B cell (primary cell): ENCODE results near the gene CARNS1. TPM values are rescaled to one million over a fixed set of nuclear protein-coding genes. Genes with fewer than 3 reads are reported as not detected.

Experiments used
- ATAC-seq: fragments of 200-7000 bp; cut with Tn5 transposase; one replicate; pipeline ENCODE4 v1.10.0; 2021; ENCODE audit warnings: low read depth, mild to moderate bottlenecking, moderate number of reproducible peaks, moderate library complexity
- CTCF ChIA-PET: fragments of 350-600 bp; sonication (Branson Sonifier 250); formaldehyde crosslinking; loops from one replicate; lab custom pipeline; 2021; ENCODE audit warnings: antibody characterized with exemption, inconsistent platforms; lab: Charles Lee
- POLR2A ChIA-PET: fragments of 350-600 bp; sonication (Branson Sonifier 250); formaldehyde crosslinking; loops from one replicate; lab custom pipeline; 2021; ENCODE audit warnings: antibody characterized with exemption; lab: Charles Lee
- DNase-seq: peaks from one replicate; pipeline ENCODE4 v3.0.0; 2013
- H2AFZ ChIP-seq: 2 replicates; pipeline ENCODE4 v1.6.1; 2012; ENCODE audit warnings: mild to moderate bottlenecking, low read depth, low read length; ENCODE audit not compliant: insufficient read depth, poor library complexity, severe bottlenecking
- H3K27ac ChIP-seq, 2 donors: 1 replicate in 1 of 2; 2 replicates in 1 of 2; pipeline ENCODE4 v1.5.1; 2012 to 2013; ENCODE audit warnings: low read length in 2 of 2, mild to moderate bottlenecking in 2 of 2, moderate library complexity in 1 of 2
- H3K27me3 ChIP-seq, 4 experiments: fragments of 200-600 bp in 1 of 4; sonication (generic) in 1 of 4; replicated peaks in 1 of 4; 1 replicate in 2 of 4; 2 replicates in 2 of 4; pipeline versions ENCODE4 v1.6.1 to v1.7.0; 2013 to 2016; ENCODE audit warnings: low read length in 3 of 4, mild to moderate bottlenecking in 2 of 4, mixed read lengths in 1 of 4, moderate library complexity in 1 of 4; ENCODE audit not compliant: insufficient read depth in 4 of 4, control insufficient read depth in 3 of 4; ENCODE audit errors: control extremely low read depth in 1 of 4
- H3K36me3 ChIP-seq, 2 experiments: replicated peaks in 1 of 2; 1 replicate in 1 of 2; 2 replicates in 1 of 2; pipeline versions ENCODE4 v1.6.1 to v1.7.1; 2013; ENCODE audit warnings: low read length in 1 of 2; ENCODE audit not compliant: insufficient read depth in 2 of 2, control insufficient read depth in 1 of 2; ENCODE audit errors: control extremely low read depth in 1 of 2, extremely low read depth in 1 of 2
- H3K4me1 ChIP-seq, 2 donors: fragments of 200-600 bp in 1 of 2; sonication (generic) in 1 of 2; 1 replicate in 1 of 2; 2 replicates in 1 of 2; pipeline versions ENCODE4 v1.5.1 to v1.6.1; 2013 to 2017; ENCODE audit warnings: low read length in 2 of 2; ENCODE audit not compliant: control insufficient read depth in 2 of 2, insufficient read depth in 2 of 2
- H3K4me2 ChIP-seq: replicated peaks from 2 replicates; pipeline ENCODE3; 2012; ENCODE audit warnings: mild to moderate bottlenecking, low read depth, low read length; ENCODE audit not compliant: poor library complexity, severe bottlenecking
- H3K4me3 ChIP-seq, 5 experiments: fragments of 200-600 bp in 1 of 5; sonication (generic) in 1 of 5; 1 replicate in 3 of 5; 2 replicates in 2 of 5; pipeline versions ENCODE4 v1.5.1 to v1.7.0; 2011 to 2016; ENCODE audit warnings: low read length in 4 of 5, mild to moderate bottlenecking in 4 of 5, low read depth in 2 of 5, control low read depth in 1 of 5, moderate library complexity in 1 of 5; ENCODE audit not compliant: insufficient read depth in 1 of 5; ENCODE audit errors: control extremely low read depth in 1 of 5, extremely low read depth in 1 of 5
- H3K79me2 ChIP-seq: fragments of 200-600 bp; sonication (generic); one replicate; pipeline ENCODE4 v1.6.0; 2016; ENCODE audit warnings: low read length; ENCODE audit not compliant: control insufficient read depth, insufficient read depth
- H3K9ac ChIP-seq: fragments of 200-600 bp; sonication (generic); 2 replicates; pipeline ENCODE4 v1.6.1; 2017; ENCODE audit warnings: mild to moderate bottlenecking, low read length, moderate library complexity
- H3K9me3 ChIP-seq, 3 donors: one replicate each; pipeline versions ENCODE4 v1.6.1 to v1.7.1; 2013; ENCODE audit warnings: low read length in 2 of 3; ENCODE audit not compliant: control insufficient read depth in 2 of 3, insufficient read depth in 1 of 3; ENCODE audit errors: control extremely low read depth in 1 of 3
- H4K20me1 ChIP-seq: 2 replicates; pipeline ENCODE4 v1.6.0; 2012; ENCODE audit warnings: mild to moderate bottlenecking, low read length; ENCODE audit not compliant: insufficient read depth, control insufficient read depth, poor library complexity, severe bottlenecking
- H3K27ac Mint-ChIP-seq: one replicate; pipeline ENCODE4 v1.8.0; 2021; ENCODE audit warnings: mixed read lengths
- H3K27me3 Mint-ChIP-seq: one replicate; pipeline ENCODE4 v1.8.0; 2021; ENCODE audit warnings: mixed read lengths
- H3K4me1 Mint-ChIP-seq: one replicate; pipeline ENCODE4 v1.8.0; 2021; ENCODE audit warnings: mixed read lengths
- H3K4me3 Mint-ChIP-seq: one replicate; pipeline ENCODE4 v1.8.0; 2021; ENCODE audit warnings: mixed read lengths
- H3K9me3 Mint-ChIP-seq: one replicate; pipeline ENCODE4 v1.8.0; 2022; ENCODE audit warnings: mixed read lengths; ENCODE audit not compliant: insufficient read depth
- EZH2 ChIP-seq: IDR thresholded peaks from 2 replicates; pipeline ENCODE4 v1.6.1; 2012; ENCODE audit warnings: borderline replicate concordance, low read depth, mild to moderate bottlenecking, moderate library complexity, low read length; ENCODE audit not compliant: insufficient read depth, poor library complexity, severe bottlenecking
- WGBS: methylation state at CpG from one replicate; pipeline ENCODE4 v1.1.5; 2013; ENCODE audit warnings: missing lambda C conversion rate; ENCODE audit not compliant: insufficient coverage; 5-methylcytosine and 5-hydroxymethylcytosine counted together
- intact Hi-C: fragments of 100-400 bp; cut with micrococcal nuclease; formaldehyde crosslinking; loops from one replicate; pipeline ENCODE4 v1.10.0; 2022
- polyA plus RNA-seq: library from polyadenylated mRNA; depleted of rRNA; stranded (reverse); fragments of >200 nt; gene quantifications from 2 replicates; pipeline ENCODE4 v1.2.3, GENCODE V29; 2012
- total RNA-seq, 2 donors: library from RNA; stranded (reverse); fragments of 120-200 nt in 1 of 2; gene quantifications; 1 replicate in 1 of 2; 2 replicates in 1 of 2; pipeline versions ENCODE4 v1.2.3 to v1.2.4, GENCODE V29; 2013 to 2022
- TF ChIP-seq, protein P1 (sequence below): fragments of 200-600 bp; IDR thresholded peaks from one replicate; pipeline ENCODE4 v1.8.0; 2022; ENCODE audit warnings: antibody characterized with exemption, mild to moderate bottlenecking

Gene CARNS1
- total and polyA plus RNA-seq, 2 donors (not counting 1 experiment from before 2014, with no cell fraction given) = 24.1 to 41.1 TPM

DNA sequence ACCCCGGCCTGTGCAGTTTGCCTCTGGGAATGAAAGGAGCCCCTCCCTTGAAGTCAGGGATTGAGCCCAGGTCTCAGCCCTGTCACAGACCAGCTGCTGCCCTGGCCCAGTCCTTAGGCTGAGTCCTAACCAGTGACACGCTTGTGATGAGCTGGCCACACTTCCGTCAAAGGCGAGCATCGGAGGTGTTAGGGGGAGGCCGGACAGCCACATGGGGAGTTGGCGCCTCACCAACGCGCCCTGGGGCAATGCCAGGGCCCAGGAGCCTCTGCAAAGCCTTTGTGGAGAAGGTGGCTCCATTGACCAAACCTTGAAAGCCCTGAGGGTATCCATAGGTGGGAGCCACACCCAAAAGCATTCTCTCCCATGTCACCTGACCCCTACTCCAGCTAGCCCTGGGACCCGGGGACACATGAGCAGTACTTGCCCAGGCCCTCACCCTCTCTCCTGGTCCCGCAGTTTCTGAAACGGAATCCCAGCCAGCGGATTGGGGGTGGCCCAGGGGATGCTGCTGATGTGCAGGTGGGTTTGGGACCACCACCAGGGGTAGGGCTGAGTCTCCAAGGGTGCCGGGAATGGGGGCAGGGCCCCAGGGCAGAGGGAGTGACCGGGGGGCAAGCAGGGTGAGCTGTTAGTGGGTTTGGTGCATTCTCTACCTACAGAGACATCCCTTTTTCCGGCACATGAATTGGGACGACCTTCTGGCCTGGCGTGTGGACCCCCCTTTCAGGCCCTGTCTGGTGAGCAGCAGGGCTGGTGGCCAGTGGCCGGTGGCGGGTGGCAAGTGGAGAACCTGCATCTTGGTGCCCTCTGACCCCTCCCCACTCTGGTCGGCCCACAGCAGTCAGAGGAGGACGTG, 18.3 kb downstream of the CARNS1 start:
- intact Hi-C loops = no loop called here
- Histone ChIP-seq H3K9ac (peak overlapping the region; percentile 82), H3K27ac (peak overlapping the region; percentile 12 to 88), H3K4me1 (peaks cover 46 to 79% of the 10 kb centered on the region in 2 donors), H2AFZ (no peak overlapping the region), H4K20me1 (peaks cover 93% of the 10 kb centered on the region), H3K9me3 (peaks cover 0 to 3% (median 0%) of the 10 kb centered on the region in 3 donors), H3K36me3 (peaks cover 0 to 56% of the 10 kb centered on the region in 2 experiments), H3K27me3 (no peaks in the 10 kb centered on the region), H3K4me3 (no peak overlapping the region), H3K79me2 (peaks cover 88% of the 10 kb centered on the region), H3K4me2 (peak overlapping the region; percentile 99)
- Mint-ChIP-seq H3K27me3 (no peaks in the 10 kb centered on the region), H3K4me3 (peak overlapping the region; percentile 65), H3K27ac (peak overlapping the region; percentile 83), H3K4me1 (peaks cover 74% of the 10 kb centered on the region), H3K9me3 (no peaks in the 10 kb centered on the region)
- no peak for TF ChIP-seq EZH2
- TF ChIP-seq, protein P1, sequence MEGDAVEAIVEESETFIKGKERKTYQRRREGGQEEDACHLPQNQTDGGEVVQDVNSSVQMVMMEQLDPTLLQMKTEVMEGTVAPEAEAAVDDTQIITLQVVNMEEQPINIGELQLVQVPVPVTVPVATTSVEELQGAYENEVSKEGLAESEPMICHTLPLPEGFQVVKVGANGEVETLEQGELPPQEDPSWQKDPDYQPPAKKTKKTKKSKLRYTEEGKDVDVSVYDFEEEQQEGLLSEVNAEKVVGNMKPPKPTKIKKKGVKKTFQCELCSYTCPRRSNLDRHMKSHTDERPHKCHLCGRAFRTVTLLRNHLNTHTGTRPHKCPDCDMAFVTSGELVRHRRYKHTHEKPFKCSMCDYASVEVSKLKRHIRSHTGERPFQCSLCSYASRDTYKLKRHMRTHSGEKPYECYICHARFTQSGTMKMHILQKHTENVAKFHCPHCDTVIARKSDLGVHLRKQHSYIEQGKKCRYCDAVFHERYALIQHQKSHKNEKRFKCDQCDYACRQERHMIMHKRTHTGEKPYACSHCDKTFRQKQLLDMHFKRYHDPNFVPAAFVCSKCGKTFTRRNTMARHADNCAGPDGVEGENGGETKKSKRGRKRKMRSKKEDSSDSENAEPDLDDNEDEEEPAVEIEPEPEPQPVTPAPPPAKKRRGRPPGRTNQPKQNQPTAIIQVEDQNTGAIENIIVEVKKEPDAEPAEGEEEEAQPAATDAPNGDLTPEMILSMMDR = no peak
- ATAC-seq = no peak
- WGBS = 72% methylated on average over 13 of the region's 22 CpGs
- DNase-seq = no peak
- POLR2A ChIA-PET = interaction anchor here (0.6 to 9.5 kb wide), 11 partner anchors 15 to 80 kb away, joined by 3 to 215 read pairs (median 8); partner anchors contain the start of genes AIP, PITPNM1, POLD4 and PPP1CA
- CTCF ChIA-PET = interaction anchor here (1.3 to 2.0 kb wide), 2 partner anchors 15 to 36 kb away, joined by 3 to 6 read pairs; no protein-coding TSS in a partner anchor
